Measurements from ENCODE around the gene CYB5R4.

DNA sequence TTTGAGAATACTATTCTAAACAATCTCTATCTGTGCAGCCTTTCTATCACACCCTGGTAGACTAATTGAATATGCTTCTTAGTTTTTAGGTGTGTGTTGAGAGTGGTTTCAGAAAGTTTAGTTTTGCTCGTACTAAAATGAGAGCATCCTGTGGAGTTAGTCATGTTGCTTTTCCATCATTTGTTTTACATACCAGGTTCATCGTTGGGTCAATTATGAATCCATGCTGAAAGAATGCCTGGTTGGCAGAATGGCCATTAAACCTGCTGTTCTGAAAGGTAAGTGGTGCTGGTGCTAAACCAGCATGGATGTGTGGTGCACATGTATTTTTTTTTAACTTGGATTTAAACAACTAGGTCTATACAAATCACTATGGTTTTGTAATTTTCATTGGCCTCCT lies 49.3 kb downstream of the CYB5R4 start:
- TF ChIP-seq POLR2AphosphoS2 (IDR thresholded peaks at IDR 0.05; ENCODE audit: low read depth, low read length) (no peak), MAX (IDR thresholded peaks at IDR 0.05; ENCODE audit: low read depth, low read length) (no peak), E2F4 (IDR thresholded peaks at IDR 0.05; ENCODE audit: low read depth, low read length) (no peak), YBX1 (IDR thresholded peaks at IDR 0.05) (no peak), CREB1 (IDR thresholded peaks at IDR 0.05; ENCODE audit: low read depth) (no peak), ZSCAN29 (IDR thresholded peaks at IDR 0.05) (no peak)
- TF ChIP-seq, protein P1, sequence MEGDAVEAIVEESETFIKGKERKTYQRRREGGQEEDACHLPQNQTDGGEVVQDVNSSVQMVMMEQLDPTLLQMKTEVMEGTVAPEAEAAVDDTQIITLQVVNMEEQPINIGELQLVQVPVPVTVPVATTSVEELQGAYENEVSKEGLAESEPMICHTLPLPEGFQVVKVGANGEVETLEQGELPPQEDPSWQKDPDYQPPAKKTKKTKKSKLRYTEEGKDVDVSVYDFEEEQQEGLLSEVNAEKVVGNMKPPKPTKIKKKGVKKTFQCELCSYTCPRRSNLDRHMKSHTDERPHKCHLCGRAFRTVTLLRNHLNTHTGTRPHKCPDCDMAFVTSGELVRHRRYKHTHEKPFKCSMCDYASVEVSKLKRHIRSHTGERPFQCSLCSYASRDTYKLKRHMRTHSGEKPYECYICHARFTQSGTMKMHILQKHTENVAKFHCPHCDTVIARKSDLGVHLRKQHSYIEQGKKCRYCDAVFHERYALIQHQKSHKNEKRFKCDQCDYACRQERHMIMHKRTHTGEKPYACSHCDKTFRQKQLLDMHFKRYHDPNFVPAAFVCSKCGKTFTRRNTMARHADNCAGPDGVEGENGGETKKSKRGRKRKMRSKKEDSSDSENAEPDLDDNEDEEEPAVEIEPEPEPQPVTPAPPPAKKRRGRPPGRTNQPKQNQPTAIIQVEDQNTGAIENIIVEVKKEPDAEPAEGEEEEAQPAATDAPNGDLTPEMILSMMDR (IDR thresholded peaks at IDR 0.05 in 2 of 3, conservative IDR thresholded peaks at IDR 0.05 in 1 of 3; ENCODE audit: control insufficient read depth in 2 of 3, extremely low read depth in 1 of 3, insufficient read depth in 1 of 3, low read depth in 3 of 3, low read length in 3 of 3) = no peak

Data from GM12878 (cell line).